RPMI7951 (cell line): ENCODE measurements around the gene CPVL. TPM values are rescaled to one million over a fixed set of nuclear protein-coding genes. Genes with fewer than 3 reads are reported as not detected.

Experiments
- DNase-seq: peaks from one replicate; pipeline ENCODE4 v3.0.0-alpha.2; 2012; ENCODE audit warnings: low read depth
- total RNA-seq: library from RNA; depleted of rRNA; stranded (reverse); fragments of >200 nt; shearing (Covaris generic); gene quantifications from 2 replicates; pipeline ENCODE4 v1.2.3, GENCODE V29; 2014; rRNA removed

CPVL gene
- total RNA-seq, result 3.8 and 5.8 TPM in 2 replicates

DNA sequence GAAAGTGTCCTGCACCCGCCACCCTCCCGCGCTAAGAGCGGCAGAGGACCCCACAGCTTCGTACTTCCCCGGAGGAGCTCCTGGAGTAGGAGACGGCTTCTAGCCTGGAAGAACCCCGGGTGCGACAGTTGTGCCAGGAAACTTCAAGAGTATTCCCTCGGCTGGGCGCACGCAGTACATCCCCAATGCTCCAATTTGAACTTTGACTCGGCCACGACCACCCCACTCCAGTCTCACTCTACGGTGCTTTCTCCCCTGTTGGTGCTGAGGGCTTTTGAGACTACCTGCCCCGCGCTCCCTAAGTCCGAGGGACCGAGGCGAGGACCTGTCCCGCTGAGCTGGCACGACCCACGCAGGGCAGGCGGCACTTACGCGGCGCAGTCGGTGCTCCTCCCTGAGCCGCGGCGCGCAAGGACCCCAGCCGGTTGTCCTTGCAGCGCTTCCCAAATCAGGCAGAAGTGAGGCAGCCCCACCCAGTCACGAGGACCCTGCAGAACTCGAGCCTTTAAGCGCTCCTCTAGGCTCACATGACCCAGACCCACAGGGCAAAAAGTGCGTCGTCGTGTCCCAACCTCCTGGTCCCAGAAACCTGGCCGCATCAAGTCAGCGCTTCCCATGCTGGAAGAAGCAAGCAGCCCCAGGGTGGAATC lies at the start of gene CPVL:
Gene CPVL (minus strand): TSS at position 481 of the 650 bp plus-strand sequence. CDS start 25,476 bp downstream, outside the sequence.
- DNase-seq, result peak; percentile 18

DNA sequence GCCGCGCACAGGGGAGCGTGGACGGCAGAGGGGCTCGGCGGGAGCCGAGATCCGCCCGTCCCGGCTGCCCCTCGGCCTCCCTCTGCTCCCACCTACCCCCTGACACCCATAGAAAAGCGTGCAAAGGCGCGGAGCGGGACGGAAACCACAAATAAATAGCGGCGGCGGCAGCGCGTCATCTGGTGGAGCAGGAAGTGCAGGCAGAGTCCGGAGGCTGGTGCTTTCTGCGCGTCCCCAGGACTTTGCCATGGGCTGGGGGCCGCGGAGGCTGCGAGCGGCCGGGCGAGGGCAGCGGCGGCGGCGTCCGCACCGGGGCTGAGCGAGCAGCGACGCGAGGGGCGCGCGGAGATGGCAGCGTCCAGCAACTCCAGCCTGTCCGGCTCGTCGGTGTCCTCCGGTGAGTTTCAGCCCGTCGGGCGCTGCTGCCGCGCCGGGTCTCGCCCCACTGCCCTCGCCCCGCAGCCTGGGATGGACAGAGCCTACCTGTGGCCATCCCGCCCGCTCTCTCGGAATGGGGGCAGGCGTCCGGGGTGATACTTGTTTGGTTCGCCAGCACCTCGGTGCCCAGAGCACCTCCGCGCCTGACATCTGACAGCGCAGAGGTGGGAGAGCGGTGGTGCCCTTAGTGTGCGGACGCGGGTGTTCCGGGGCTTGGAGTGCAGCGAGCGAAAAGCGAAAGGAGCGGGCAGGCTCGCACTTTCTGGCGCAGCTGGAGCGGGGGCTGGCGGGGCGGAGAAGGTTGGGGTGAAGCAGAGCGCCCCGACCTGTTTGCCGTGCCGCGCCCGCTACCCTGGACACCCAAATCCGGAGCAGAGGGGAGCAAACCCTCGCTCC lies 48.5 kb upstream of the CPVL start, which contains the start of gene CHN2:
Gene CHN2 (plus strand): TSS at position 182 of the 834 bp plus-strand sequence.
- DNase-seq, result peak; percentile 17

DNA sequence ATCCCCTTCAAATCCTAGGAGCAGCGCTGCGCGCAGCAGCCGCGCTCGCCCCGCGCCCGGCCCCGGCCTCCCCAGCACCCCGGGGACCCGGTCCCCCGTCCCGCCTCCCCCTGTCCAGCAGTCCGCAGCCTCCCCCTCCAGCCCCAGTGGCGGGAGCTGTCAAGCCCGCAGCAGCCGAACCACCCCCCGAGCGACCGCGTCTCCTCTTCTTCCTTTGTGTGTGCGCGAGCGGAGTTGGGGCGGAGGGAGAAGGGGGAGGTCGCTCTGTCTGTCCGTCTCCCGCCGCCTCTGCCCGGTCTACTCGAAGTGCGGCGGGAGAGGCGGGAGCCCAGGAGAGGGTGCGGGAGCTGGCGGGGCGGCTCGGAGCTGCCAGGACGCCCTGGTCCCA lies 47.9 kb upstream of the CPVL start:
- DNase-seq, result no peak

DNA sequence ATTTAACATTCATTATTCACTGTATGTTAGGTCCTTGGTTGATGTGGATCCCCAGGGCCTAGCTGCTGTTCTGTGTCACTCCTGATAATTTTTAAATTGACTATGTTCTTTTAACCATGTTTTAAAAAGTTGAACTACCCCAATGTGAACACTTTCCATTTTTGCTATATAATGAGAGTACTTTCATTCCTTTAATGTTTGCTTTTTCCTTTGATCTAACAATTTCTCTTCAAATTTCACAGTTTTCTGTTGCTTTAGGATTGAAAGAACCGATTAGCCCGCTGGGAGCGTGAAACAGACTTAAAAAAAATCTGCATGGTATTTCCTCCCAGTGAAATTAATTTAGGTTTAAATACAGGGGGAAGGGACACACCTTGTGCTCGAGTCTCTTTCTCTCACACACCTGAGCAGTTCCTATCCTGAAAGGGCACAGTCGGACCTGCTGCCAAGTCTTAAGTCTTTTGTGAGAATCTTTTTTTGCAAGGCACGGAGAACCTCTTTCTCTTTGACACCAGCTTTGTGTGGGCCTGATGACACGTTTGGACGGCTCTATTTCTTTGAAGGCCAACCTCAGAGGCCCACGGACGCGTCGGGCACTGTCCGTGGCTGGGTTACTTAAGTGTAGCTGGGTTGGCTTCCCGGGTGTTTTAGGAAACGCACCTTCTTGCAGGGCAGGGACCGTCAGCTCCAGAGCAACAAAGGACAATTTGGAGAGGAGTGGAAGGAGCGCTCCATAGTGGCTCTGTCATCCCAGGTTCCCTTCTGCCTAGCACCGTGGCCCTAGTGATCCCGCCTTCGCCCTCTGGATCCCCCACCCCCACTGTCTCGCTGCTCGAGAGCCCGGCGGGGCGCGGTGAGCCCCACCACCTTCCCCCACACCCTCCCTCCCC lies 47.2 kb upstream of the CPVL start:
- DNase-seq, result no peak

DNA sequence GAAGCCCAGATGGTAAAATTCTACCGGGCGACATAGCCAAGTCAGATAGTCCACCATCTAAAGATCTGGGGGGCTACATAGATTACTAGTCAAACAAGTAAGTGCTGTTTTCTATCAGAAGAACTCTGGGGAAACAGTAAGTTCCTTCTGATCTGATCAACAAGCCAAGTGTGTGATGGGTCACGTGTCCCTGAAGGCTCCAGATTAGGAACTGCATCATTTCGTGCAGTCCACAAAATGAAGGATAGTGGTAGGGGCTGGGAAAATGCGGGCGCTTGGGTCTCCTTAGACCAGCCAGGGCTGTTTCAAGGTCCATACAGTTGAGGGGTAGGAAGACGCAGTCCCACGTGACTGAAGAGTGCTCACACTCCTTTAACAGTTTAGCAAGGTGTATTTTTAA lies 46.5 kb upstream of the CPVL start:
- DNase-seq, result no peak

DNA sequence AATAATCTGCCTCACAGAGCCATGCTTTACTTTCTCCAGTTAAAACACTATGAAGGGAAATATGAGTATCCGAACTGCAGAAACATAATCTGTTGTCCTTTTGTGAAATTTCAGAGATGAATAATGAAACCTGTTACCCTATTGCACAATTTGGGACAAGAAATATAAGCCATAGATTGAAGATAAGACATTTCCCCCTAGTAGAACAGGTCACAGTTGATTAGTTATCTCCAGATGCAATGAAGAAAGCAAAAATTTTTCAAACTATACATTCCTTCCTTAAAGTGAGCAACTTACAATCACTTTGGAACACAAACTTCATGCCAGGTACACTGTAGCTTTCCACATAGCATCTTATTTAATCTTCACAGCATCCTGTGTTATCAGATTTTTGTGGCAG lies 46.0 kb upstream of the CPVL start:
- DNase-seq, result no peak

DNA sequence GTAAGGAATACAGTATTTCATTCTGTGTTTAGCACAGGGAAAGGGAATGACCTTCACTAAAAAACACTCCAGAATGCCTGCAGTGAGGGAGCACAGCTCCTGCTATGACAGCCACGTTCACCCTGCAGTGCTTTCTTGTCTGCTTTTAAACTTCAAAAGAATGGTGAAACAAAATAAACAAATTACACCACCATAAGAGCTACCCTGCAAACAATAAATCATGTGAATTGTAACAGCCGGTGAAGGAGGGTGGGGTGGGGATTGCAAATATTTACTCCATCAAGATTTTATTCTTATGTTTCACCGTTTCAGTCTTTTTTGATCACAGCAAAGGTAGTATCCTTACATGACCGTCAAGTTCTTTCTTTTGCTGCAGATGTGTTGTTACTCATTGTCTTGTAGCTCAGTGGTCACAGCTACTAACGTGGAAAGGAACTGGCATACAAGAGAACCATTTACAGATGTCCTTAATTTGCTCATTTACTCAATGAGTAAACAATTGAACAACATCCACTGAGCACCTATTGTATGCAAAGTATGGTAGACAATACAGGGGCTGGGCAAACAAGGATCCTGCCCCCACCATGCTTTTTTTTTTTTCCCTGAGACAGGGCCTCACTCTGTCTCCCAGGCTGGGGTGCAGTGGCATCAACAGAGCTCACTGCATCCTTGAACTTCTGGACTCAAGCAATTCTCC lies 44.2 kb upstream of the CPVL start:
- no peak for DNase-seq

DNA sequence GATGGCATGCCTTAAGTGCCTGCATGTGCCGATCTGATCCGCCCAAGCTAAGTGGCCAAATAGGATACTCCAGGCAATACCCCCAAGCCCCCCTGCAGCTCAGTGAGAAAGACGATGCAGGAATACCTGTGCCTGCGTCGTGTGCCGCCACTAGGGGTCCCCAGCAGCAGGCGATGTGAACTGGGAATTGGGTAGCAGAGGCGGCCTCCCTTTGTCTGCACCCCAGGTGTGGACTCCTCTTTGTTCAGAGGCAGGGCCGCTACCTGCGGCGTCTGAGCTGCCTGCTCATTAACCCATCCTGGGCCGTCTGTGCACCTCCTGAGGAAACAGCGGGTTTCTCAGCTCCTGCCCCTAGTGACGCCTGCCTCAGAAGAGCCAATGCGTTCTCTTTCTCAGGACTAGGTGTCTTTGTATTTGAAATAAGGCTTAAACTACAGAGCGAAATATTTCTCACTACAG lies 43.4 kb upstream of the CPVL start:
- peak; percentile 32 for DNase-seq

DNA sequence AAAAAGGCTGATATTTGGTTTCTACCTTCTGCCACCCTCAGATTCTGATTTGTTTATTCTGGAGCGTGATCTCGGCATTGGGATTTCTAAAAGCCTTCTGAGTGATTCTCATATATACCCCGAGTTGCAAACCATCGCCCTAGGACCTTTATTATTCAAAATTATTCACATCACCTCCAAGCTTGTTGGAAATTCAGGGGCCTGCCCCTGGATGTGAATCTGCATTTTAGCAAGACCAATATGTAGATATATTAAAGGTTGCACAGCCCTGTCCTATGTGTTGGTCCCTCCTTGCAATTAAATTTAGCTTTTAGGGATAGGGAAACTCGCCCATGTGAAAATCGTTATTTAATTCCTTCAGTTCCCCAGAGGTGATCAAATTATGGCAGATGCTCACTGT lies 39.3 kb upstream of the CPVL start:
- no peak for DNase-seq

DNA sequence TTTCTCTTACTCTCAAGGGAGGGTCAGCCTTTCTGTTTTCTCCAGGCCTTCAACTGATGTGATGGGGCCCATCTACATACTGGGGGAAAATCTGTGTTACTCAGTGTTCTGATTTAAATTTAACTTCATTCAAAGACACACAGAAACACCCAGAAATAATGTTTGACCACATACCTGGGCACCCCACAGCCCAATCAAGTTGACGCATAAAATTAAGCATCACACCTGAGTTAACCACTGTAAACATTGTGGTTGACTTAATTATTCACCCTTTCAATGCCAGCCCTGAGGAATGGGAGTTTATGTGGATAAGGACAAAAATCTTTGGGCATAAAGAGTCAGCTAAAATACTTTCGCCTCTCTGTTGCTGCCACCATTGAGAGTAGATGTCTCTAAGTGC lies 38.3 kb upstream of the CPVL start:
- DNase-seq, result no peak

DNA sequence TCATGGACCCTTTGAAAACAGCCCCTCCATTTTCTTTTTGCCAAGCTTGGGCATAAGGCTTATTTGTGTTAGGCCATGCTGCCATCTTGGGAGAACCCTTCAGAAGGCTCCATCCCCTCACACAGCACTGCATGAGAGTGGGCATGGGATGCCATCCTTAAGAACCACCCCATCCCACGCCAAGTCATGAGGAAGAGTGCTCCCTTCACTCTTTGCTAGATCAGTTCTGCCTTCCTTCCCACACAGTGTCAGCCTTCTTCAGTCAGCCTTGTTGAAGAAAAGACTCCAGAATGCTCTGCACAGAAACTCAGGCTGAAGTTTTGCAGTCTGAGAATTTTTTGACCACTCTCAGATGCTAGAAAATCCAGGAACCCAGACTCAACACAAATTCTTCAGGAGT lies 32.8 kb upstream of the CPVL start:
- no peak for DNase-seq

DNA sequence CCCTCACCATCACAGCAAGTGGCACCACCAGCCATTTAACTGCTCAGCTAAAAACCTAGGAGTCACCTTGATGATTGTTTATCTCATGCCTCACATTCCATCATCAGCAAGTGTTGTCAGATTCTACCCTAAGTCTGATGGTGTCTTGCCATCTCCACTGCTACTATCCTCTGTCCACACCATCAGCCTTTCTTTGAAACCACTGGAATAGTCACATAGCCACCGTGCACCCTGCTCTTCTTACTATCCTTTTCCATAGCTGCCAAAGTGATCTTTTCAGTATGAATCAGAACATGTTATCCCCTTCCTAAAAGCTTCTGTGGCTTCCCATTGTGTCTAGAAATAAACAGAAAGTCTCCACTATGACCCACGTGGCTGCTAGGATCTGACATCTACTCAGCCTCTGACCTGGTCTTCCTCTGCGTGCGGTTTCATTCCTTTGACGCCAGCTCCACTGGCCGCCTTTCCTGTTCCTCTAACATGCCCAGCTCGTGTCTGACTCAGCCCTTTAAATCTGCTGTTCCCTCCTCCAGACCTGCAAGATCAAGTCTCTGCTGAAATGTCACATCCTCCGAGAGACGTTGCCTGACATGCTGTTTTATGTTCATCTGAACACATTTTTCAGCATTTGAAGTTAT lies 31.7 kb upstream of the CPVL start:
- peak; percentile 71 for DNase-seq

DNA sequence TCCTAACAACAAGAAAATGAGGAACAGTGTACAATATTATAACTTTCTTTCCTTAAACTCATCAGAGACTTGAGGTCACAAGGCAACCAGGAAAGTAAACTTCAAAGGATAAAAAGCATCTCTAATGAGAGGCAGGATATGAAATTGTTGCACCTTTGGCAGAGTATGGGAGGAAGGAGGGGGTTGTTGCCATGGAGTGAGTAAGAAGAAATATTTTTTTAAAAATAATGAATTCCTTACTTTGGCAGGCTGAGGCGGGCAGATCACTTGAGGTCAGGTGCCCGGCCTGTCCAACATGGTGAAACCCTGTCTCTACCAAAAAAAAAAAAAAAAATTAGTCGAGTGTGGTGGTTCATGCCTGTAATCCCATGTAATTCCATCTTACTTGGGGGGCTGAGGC lies 27.1 kb upstream of the CPVL start:
- DNase-seq, result no peak

DNA sequence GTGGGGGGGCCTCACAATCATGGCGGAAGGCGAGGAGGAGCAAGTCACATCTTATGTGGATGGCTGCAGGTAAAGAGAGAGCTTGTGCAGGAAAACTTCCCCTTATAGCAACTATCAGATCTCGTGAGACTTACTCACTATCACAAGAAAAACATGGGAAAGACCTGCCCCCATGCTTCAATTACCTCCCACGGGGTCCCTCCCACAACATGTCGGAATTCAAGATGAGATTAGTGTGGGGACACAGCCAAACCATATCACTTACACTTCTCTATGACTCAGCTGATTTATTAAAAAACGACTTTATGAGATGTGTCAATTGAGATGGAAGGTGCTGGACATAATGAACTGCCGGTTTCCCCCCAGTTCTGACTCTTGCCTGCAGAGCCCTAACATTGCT lies 24.4 kb upstream of the CPVL start:
- DNase-seq, result no peak

DNA sequence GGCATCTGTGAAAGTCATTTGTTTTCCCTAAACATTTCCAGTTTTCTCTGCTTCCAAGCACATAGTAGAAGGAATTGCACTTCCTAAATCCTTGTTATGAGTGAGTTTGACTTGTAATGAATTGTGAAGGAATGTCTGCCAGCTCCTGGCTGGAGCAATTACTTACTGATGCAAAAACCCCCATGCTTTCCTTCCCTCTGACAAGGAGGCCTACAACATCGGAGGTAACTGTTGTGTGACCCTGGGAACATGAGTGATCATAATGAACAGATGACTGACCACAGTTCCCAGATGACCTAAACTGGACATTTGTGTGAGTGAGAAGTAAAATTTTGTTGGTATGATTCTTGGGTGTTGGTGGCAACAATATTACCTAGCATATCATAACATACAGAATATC lies 21.4 kb upstream of the CPVL start:
- no peak for DNase-seq

DNA sequence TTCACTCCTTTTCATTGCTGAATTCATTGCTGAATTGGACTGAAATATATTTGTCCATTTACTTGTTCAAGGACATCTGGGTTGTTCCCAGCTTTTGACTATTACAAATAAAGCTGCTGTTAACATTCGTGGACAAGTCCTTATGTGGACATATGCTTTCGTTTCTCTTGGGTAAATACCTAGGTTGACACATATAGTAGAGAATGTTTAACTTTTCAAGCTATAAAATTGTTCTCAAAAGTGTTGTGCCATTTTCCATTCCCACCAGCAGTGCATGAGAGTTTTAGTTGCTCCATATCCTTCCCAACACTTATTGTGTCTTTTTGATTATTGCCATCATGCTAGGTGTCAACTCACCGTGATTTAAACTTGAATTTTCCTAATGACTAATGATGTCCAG lies 17.5 kb upstream of the CPVL start:
- no peak for DNase-seq

DNA sequence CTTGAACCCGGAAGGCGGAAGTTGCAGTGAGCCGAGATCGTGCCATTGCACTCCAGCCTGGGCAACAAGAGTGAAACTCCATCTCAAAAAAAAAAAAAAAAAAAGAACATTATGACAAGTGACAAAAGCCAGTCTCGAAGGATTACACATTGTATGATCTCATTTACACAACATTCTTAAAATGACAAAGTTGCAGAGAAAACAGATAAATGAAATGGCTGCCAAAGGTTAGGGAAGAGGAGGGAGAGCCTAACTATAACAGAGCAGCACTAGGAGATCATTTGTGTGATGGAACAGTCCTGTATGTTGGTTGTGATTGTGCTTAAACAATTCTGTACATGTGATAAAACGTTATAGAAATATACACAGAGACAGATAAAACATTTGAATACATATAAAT lies 16.2 kb upstream of the CPVL start:
- DNase-seq, result no peak

DNA sequence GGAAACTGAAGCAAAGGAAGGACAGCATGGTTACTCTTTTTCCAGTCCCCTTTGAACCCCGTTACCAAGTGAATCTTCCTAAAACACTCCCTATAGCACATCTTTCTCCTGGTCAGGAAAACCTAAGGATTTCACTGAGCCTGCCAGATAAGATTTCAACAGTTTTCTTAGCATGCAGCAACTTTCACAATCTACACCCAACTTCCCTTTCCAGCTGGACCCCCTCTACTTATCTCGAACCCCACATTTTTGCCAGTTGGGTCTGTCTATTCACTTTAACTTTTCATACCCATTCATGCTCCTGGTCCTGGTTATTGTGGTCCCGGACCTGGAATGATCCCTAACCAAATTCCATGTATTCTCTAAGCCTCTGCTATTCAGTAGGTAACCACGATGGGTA lies 14.9 kb upstream of the CPVL start:
- DNase-seq, result no peak

DNA sequence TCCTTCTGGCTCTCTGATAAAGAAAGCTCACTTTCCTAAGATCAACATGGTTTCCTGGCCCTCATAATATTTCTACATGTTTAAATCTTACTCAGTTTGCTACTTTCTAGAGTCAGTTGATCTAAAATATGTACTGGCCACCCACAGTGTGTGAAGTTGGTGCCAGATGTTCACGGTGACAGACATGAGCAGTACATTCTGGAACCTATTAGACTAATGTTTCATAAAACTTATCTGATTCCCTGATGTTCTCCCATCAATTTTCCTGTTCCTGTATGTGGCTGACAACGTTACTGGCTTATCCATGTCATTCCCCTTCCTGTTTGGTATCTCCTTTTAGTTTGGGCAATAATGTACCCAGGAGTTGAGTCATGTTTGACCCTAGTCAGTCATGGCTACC lies 13.7 kb upstream of the CPVL start:
- no peak for DNase-seq

DNA sequence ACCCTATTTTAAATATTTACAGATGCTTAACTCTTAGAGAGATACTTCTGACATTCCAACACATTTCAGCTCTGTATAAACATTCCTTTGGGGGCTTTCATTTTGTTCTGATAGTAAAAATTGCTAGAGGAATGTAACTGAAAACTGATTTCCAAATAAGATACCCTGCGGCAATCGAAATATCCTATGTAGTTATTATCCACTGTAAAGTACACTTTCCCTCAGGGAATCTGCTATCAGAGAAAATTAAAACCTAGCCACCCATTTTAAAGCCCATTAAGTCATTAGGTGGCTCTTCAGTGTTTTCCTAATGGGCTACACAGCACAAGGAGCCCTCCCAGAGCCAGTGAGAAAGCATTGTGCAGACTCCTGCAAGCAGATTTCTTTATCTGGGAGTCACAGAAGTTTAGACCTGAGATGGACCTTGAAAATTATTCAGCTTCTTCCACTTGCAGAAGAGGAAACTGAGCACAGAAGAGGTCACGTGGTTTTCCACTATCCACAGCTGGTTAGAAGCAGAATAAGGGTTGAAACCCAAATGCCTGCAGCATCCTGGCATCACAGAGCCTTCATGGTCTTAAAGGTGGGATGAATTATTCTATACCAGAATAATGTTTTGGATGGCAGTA lies 12.6 kb upstream of the CPVL start:
- no peak for DNase-seq
